Aorta (tissue), 5 donors: ENCODE measurements around the gene SERPINA10. TPM values are rescaled to one million over a fixed set of nuclear protein-coding genes. Genes with fewer than 3 reads are reported as not detected.

Experiments used
- ATAC-seq: fragments of 200-7000 bp; cut with Tn5 transposase; one replicate; pipeline ENCODE4 v1.9.1; 2022; ENCODE audit warnings: moderate library complexity; ENCODE audit not compliant: low FRiP score
- DNase-seq, 2 donors: peaks; one replicate each; pipeline ENCODE4 v3.0.0-alpha.2; 2020
- H3K27ac ChIP-seq, 2 donors: one replicate each; pipeline ENCODE4 v1.5.1; 2013; ENCODE audit warnings: low read length in 2 of 2, mild to moderate bottlenecking in 2 of 2, moderate library complexity in 2 of 2, control low read depth in 1 of 2, inconsistent platforms in 1 of 2, low read depth in 1 of 2
- H3K27me3 ChIP-seq, 2 donors: one replicate each; pipeline ENCODE4 v1.6.1; 2013; ENCODE audit warnings: control low read depth in 1 of 2, low read length in 1 of 2, mild to moderate bottlenecking in 1 of 2, moderate library complexity in 1 of 2; ENCODE audit not compliant: insufficient read depth in 2 of 2, control insufficient read depth in 1 of 2
- H3K36me3 ChIP-seq, 2 donors: one replicate each; pipeline ENCODE4 v1.6.1; 2013; ENCODE audit warnings: control low read depth in 1 of 2, low read length in 1 of 2, mild to moderate bottlenecking in 1 of 2; ENCODE audit not compliant: insufficient read depth in 2 of 2, control insufficient read depth in 1 of 2
- H3K4me1 ChIP-seq, 2 donors: one replicate each; pipeline ENCODE4 v1.6.1; 2013; ENCODE audit warnings: low read length in 2 of 2, control low read depth in 1 of 2, mild to moderate bottlenecking in 1 of 2, moderate library complexity in 1 of 2; ENCODE audit not compliant: insufficient read depth in 2 of 2, control insufficient read depth in 1 of 2
- H3K4me3 ChIP-seq, 2 donors: one replicate each; pipeline ENCODE4 v1.5.1; 2013; ENCODE audit warnings: low read length in 2 of 2, control low read depth in 1 of 2, mild to moderate bottlenecking in 1 of 2
- H3K9me3 ChIP-seq: one replicate; pipeline ENCODE4 v1.6.1; 2013; ENCODE audit warnings: mild to moderate bottlenecking, low read length; ENCODE audit not compliant: control insufficient read depth
- WGBS, 2 donors: extraction: QIAGEN DNeasy Blood & Tissue Kit; methylation state at CpG; one replicate each; pipeline ENCODE4 v1.1.7; 2013; 5-methylcytosine and 5-hydroxymethylcytosine counted together
- intact Hi-C, 2 donors: fragments of 100-400 bp; cut with DNase I; formaldehyde crosslinking; loops; one replicate each; pipeline versions ENCODE4 v1.14.2 to v1.15.0; 2022
- long read RNA-seq, 2 donors: library from polyadenylated mRNA; unstranded; transcript quantifications; one replicate each; pipeline ENCODE4 v2.0.0, GENCODE V29; 2020 to 2021
- polyA plus RNA-seq, 2 donors: library from polyadenylated mRNA; stranded (reverse); fragments of 200-250 nt; gene quantifications; one replicate each; pipeline ENCODE4 v1.2.3, GENCODE V29; 2013
- total RNA-seq, 2 donors: library from RNA; stranded (reverse); fragmentation: NEBNext Ultra II Directional; extraction: Animal tissue kit (Norgen Biotek cat#: 25700); gene quantifications; one replicate each; pipeline ENCODE4 v1.2.1, GENCODE V29; 2021
- donor health status: healthy with polysubstance abuse.
- donor health status: Bipolar disorder and iron deficiency.
- donor health status: DM: no; HTN: no; CAD: no.
- donor health status: DM: no; HTN: no; CAD: no.
- donor health status: DM: yes; HTN: yes; CAD: no.

The SERPINA10 gene
- total RNA-seq, result not detected
- polyA plus RNA-seq, result not detected
- long read RNA-seq, donor 1, result 0 reads
- long read RNA-seq, donor 2, result 0 reads

DNA sequence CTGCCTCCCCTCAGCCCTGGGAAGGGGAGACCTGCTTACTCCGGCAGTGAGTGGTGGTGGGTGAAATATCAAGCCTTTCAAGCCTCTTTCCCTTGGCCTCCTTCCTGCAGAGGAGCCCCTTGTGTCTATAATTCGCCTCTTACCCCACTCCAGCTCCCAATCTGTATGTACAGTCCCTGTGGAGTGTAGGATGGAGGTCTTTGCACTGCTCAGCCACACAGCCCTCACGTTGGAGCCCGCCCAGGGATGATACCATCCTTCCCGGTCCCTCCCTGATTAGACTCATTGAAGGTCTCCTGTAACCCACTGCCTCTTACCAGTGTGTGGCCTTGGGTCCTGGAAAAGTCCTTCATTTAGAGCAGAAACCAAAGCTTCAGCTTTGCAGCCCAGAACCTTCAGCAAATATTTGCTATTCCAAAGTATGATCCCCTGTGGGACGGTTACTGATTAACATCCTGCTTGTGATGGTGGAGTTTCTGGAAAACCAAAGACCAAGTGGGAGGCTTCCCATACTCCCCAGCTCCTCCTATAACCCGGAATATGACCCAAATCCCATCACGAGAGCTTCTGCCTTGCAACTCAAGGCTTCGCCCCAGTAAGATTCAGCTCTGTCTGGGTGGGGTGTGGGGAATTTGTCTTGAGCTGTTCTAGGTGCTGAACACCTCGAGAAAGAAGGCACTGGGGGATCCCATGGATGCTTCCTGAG is at the start of gene SERPINA10:
SERPINA10 (minus strand) TSS at position 397 of the 706 bp plus-strand sequence. CDS start 2,675 bp downstream, outside the sequence.
- no peaks in the 10 kb centered on the region for H3K36me3 ChIP-seq
- H3K9me3 ChIP-seq, result peaks cover 2% of the 10 kb centered on the region
- ATAC-seq (no peak), DNase-seq (no peak)
- no peak within 1 kb of the TSS for H3K27ac ChIP-seq
- intact Hi-C loops, result no loop called here
- no peak within 1 kb of the TSS for H3K4me3 ChIP-seq
- 69 to 71% methylated on average over 10 of the region's 10 CpGs for WGBS, 2 donors
- no peaks in the 10 kb centered on the region for H3K4me1 ChIP-seq
- H3K27me3 ChIP-seq, result no peaks in the 10 kb centered on the region

DNA sequence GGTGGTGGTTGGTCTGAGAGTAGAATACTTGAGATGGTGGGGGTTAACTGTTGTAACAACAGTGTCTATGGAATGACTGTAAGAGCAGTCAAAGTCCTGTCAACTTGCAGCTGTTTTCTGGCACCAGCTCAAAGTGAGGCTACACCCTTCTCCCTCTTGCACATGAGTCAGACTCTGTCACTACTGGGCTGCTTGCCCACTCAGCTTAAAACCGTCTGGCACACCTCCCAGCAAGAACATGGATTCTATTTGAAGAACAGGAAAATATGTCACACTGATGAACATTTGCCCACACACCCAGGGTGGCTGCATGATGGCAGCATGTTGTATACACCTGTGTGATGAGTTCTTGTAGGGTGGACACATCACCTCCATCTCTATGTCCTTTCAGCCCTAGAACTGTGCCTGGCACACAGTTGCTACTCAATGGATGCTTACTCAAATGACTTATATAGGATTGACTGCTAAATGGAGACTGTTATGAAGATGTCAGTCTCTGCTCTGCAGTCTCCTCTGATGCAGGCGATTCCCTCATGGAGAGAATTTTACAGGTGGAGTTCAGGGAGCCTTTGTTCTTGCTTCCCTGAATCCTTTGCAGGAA is 49.4 kb upstream of the SERPINA10 start:
- H3K4me1 ChIP-seq, result no peaks in the 10 kb centered on the region
- DNase-seq, result peak; percentile 90 to 94
- H3K9me3 ChIP-seq, result no peaks in the 10 kb centered on the region
- ATAC-seq, result peak; percentile 81
- H3K27me3 ChIP-seq, result no peaks in the 10 kb centered on the region
- intact Hi-C loops, result loop anchor here in 1 of 2 donors (10.0 kb wide), 1 partner anchor 1192 kb away; the partner anchor contains the start of gene GLRX5
- 40 to 45% methylated on average over 2 of the region's 2 CpGs for WGBS, 2 donors
- no peak overlapping the region for H3K4me3 ChIP-seq
- no peak overlapping the region for H3K27ac ChIP-seq
- no peaks in the 10 kb centered on the region for H3K36me3 ChIP-seq

- 28 to 30% methylated on average over 5 of the region's 5 CpGs for WGBS, 2 donors
These were observed 48.7 kb upstream of the SERPINA10 start for GRCh38 chr14:94341656-94342333.

DNA sequence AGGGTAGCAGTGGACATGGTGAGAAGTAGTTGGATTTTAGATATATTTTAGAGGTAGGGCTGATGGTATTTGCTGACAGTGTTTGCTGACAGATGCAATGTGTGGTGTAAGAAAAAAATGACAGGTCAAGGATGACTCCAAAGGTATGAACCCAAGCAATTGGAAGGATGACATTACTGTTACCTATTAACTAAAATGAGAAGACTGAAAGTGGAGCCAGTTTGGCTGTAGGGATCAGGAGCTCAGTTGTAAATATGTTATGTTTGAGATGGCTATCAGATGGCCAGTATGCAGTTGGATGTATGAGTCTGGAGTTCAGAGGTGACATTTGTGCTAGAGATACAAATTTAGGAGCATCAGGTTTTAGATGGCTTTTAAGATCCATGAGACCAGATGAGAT is 47.5 kb upstream of the SERPINA10 start:
- ATAC-seq, result no peak
- H3K9me3 ChIP-seq, result no peaks in the 10 kb centered on the region
- no peaks in the 10 kb centered on the region for H3K4me1 ChIP-seq
- no peak for DNase-seq
- H3K36me3 ChIP-seq, result no peaks in the 10 kb centered on the region
- H3K27me3 ChIP-seq, result no peaks in the 10 kb centered on the region
- H3K4me3 ChIP-seq, result no peak overlapping the region
- intact Hi-C loops, result loop anchor here in 1 of 2 donors (10.0 kb wide), 1 partner anchor 1194 kb away; the partner anchor contains the start of gene GLRX5
- no peak overlapping the region for H3K27ac ChIP-seq

More at GRCh38 chr14:94341656-94342333, 48.7 kb upstream of the SERPINA10 start:
- Histone ChIP-seq H3K4me1 (no peaks in the 10 kb centered on the region), H3K27ac (no peak overlapping the region), H3K27me3 (no peaks in the 10 kb centered on the region), H3K4me3 (no peak overlapping the region), H3K9me3 (no peaks in the 10 kb centered on the region), H3K36me3 (no peaks in the 10 kb centered on the region)
- intact Hi-C loops, result loop anchor here in 1 of 2 donors (10.0 kb wide), 1 partner anchor 1193 kb away; the partner anchor contains the start of gene GLRX5
- ATAC-seq (no peak), DNase-seq (no peak)

- H3K4me1 ChIP-seq, result no peaks in the 10 kb centered on the region
- H3K36me3 ChIP-seq, result no peaks in the 10 kb centered on the region
- ATAC-seq (no peak), DNase-seq (no peak)
- H3K27ac ChIP-seq, result no peak overlapping the region
- H3K27me3 ChIP-seq, result no peaks in the 10 kb centered on the region
- intact Hi-C loops, result no loop called here
- no peaks in the 10 kb centered on the region for H3K9me3 ChIP-seq
- H3K4me3 ChIP-seq, result no peak overlapping the region
- 93 to 94% methylated on average over 2 of the region's 2 CpGs for WGBS, 2 donors
These were observed 45.0 kb upstream of the SERPINA10 start for GRCh38 chr14:94338023-94338422.

DNA sequence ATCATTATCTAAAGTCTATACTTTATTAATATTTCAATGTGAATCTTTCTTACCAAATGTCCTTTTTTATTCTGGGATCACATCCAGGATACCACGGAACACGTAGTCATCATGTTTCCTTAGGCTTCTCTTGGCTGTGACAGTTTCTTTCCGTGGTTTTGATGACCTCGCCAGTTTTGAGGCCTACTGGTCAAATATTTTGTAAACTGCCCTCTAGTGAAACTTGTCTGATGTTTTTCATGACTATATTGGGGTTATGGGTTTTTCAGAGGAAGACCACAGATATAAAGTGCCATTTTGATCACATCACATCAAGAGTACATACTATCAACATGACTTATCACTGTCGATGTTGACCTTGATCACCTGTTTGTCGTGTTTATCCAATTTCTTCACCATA is 44.2 kb upstream of the SERPINA10 start:
- no peak for ATAC-seq
- H3K27ac ChIP-seq, result no peak overlapping the region
- H3K27me3 ChIP-seq, result no peaks in the 10 kb centered on the region
- no peaks in the 10 kb centered on the region for H3K9me3 ChIP-seq
- no peak overlapping the region for H3K4me3 ChIP-seq
- no peaks in the 10 kb centered on the region for H3K36me3 ChIP-seq
- no peaks in the 10 kb centered on the region for H3K4me1 ChIP-seq
- intact Hi-C loops, result no loop called here
- WGBS, 2 donors, result 73 to 74% methylated on average over 6 of the region's 6 CpGs
- no peak for DNase-seq

GRCh38 chr14:94334872-94335271 is 41.8 kb upstream of the SERPINA10 start:
- Histone ChIP-seq H3K36me3 (no peaks in the 10 kb centered on the region), H3K27ac (no peak overlapping the region), H3K4me3 (no peak overlapping the region), H3K27me3 (no peaks in the 10 kb centered on the region), H3K4me1 (no peaks in the 10 kb centered on the region), H3K9me3 (peaks cover under 1% of the 10 kb centered on the region)
- 39 to 40% methylated on average over 4 of the region's 4 CpGs for WGBS, 2 donors
- no peak for DNase-seq
- no peak for ATAC-seq
- intact Hi-C loops, result no loop called here

DNA sequence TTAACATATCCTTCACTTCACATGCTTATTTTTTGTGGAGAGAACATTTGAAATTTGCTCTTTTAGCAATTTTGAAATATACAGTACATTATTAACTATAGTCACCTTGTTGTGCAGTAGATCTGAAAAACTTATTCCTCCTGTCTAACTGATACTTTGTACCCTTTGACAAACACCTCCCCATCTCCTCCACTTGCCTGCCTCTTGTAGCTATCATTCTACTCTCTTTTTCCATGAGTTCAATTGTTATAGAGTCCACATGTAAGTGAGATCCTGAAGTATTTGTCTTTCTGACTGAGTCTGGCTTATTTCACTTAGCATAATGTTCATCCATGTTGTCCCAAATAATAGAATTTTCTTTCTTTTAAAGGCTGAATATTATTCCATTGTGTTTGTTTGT is 39.5 kb upstream of the SERPINA10 start:
- Histone ChIP-seq H3K27me3 (no peaks in the 10 kb centered on the region), H3K27ac (no peak overlapping the region), H3K36me3 (no peaks in the 10 kb centered on the region), H3K4me3 (no peak overlapping the region), H3K9me3 (peaks cover 1% of the 10 kb centered on the region), H3K4me1 (no peaks in the 10 kb centered on the region)
- DNase-seq (no peak), ATAC-seq (no peak)
- intact Hi-C loops, result no loop called here
